HCT116 (cell line): Measurements from ENCODE around the gene SRGAP3. TPM values are rescaled to one million over a fixed set of nuclear protein-coding genes. Genes with fewer than 3 reads are reported as not detected.

Source experiments
- ATAC-seq: fragments of 200-7000 bp; cut with Tn5 transposase; 2 replicates; pipeline ENCODE4 v1.9.1; 2020; ENCODE audit warnings: mild to moderate bottlenecking, moderate library complexity
- BruUV-seq: library from RNA; stranded (reverse); fragments of 400-500 nt; replicated peaks from 2 replicates; lab custom pipeline; 2021; lab: Mats Ljungman, UMichigan
- CTCF ChIA-PET: fragments of 300-600 bp; sonication (Branson Sonifier 250); formaldehyde crosslinking; loops from one replicate; lab custom pipeline; 2021; ENCODE audit warnings: antibody characterized with exemption; lab: Charles Lee
- POLR2A ChIA-PET: fragments of 300-600, 350-600 bp; sonication (Branson Sonifier 250); formaldehyde crosslinking; loops from one replicate; lab custom pipeline; 2021; ENCODE audit warnings: antibody characterized with exemption; lab: Charles Lee
- RAD21 ChIA-PET, 2 experiments: fragments of 300-600 bp; sonication (Branson Sonifier 250); formaldehyde crosslinking; loops; one replicate each; lab custom pipeline; 2023; ENCODE audit warnings: low total read pairs in 2 of 2; ENCODE audit not compliant: uncharacterized antibody in 2 of 2, unreplicated experiment in 2 of 2, low non-redundant PET in 1 of 2; lab: Charles Lee
- DNase-seq: peaks from one replicate; pipeline ENCODE4 v3.0.0-alpha.2; 2010; ENCODE audit warnings: low read depth, low spot score
- H2AFZ ChIP-seq: fragments of 200-600 bp; shearing (Covaris generic), sonication (generic); 2 replicates; pipeline ENCODE4 v1.6.1; 2017; ENCODE audit warnings: low read depth, mixed run types, mixed read lengths, antibody characterized with exemption, low read length; ENCODE audit not compliant: poor library complexity, severe bottlenecking
- H3K27ac ChIP-seq: 2 replicates; pipeline ENCODE4 v1.5.1; 2012; ENCODE audit warnings: low read depth, low read length
- H3K27me3 ChIP-seq: fragments of 200-600 bp; sonication (generic); 2 replicates; pipeline ENCODE4 v1.6.1; 2016; ENCODE audit warnings: mixed run types, low read length, mixed read lengths; ENCODE audit not compliant: insufficient read depth
- H3K36me3 ChIP-seq, 2 experiments: fragments of 200-500 bp in 1 of 2; fragments of 200-600 bp in 1 of 2; sonication (Bioruptor generic) in 1 of 2; sonication (generic) in 1 of 2; 2 replicates each; pipeline versions ENCODE4 v1.5.1 to v1.6.1; 2014 to 2016; ENCODE audit warnings: low read length in 2 of 2, inconsistent platforms in 1 of 2, mixed read lengths in 1 of 2, mixed run types in 1 of 2; ENCODE audit not compliant: insufficient read depth in 2 of 2, control insufficient read depth in 1 of 2
- H3K4me1 ChIP-seq, 2 experiments: fragments of 200-600 bp in 1 of 2; sonication (generic) in 1 of 2; 2 replicates each; pipeline versions ENCODE4 v1.5.1 to v1.6.1; 2012 to 2017; ENCODE audit warnings: low read length in 2 of 2, inconsistent platforms in 1 of 2, mild to moderate bottlenecking in 1 of 2, mixed read lengths in 1 of 2, mixed run types in 1 of 2, moderate library complexity in 1 of 2; ENCODE audit not compliant: insufficient read depth in 2 of 2, control insufficient read depth in 1 of 2
- H3K4me2 ChIP-seq: fragments of 200-600 bp; sonication (generic); 2 replicates; pipeline ENCODE4 v1.6.1; 2017; ENCODE audit warnings: mixed run types, low read length, mixed read lengths
- H3K4me3 ChIP-seq, 2 experiments: fragments of 200-600 bp in 1 of 2; sonication (generic) in 1 of 2; replicated peaks in 1 of 2; 2 replicates each; pipeline ENCODE4 v1.5.1; 2011 to 2016; ENCODE audit warnings: low read length in 2 of 2, control low read depth in 1 of 2, low read depth in 1 of 2, mild to moderate bottlenecking in 1 of 2, mixed read lengths in 1 of 2, mixed run types in 1 of 2
- H3K79me2 ChIP-seq: fragments of 200-600 bp; sonication (generic); 2 replicates; pipeline ENCODE4 v1.6.1; 2017; ENCODE audit warnings: mild to moderate bottlenecking, mixed run types, low read length, moderate library complexity, mixed read lengths; ENCODE audit not compliant: insufficient read depth
- H3K9ac ChIP-seq: fragments of 200-600 bp; sonication (generic); 2 replicates; pipeline ENCODE4 v1.6.1; 2016; ENCODE audit warnings: low read length, mixed read lengths
- H3K9me2 ChIP-seq: fragments of 200-600 bp; sonication (generic), shearing (Covaris generic); 2 replicates; pipeline ENCODE4 v1.6.1; 2017; ENCODE audit warnings: mixed run types, mild to moderate bottlenecking, moderate library complexity; ENCODE audit not compliant: insufficient read depth
- H3K9me3 ChIP-seq, 2 experiments: fragments of 200-500 bp in 1 of 2; fragments of 200-600 bp in 1 of 2; sonication (Bioruptor generic) in 1 of 2; sonication (generic) in 1 of 2; 2 replicates each; pipeline ENCODE4 v1.6.1; 2014 to 2017; ENCODE audit warnings: low read length in 2 of 2, mixed read lengths in 2 of 2, inconsistent platforms in 1 of 2, low read depth in 1 of 2, mild to moderate bottlenecking in 1 of 2, mixed run types in 1 of 2, moderate library complexity in 1 of 2; ENCODE audit not compliant: control insufficient read depth in 1 of 2, insufficient read depth in 1 of 2
- H4K20me1 ChIP-seq: fragments of 200-600 bp; sonication (generic), shearing (Covaris generic); 2 replicates; pipeline ENCODE4 v1.6.1; 2017; ENCODE audit warnings: mixed run types, mild to moderate bottlenecking, moderate library complexity; ENCODE audit not compliant: insufficient read depth
- ATF3 ChIP-seq: IDR thresholded peaks from 2 replicates; pipeline ENCODE4 v1.6.1; 2012
- CTCF ChIP-seq, 3 experiments: fragments of 200-600 bp in 1 of 3; sonication (generic) in 1 of 3; IDR thresholded peaks in 2 of 3; conservative IDR thresholded peaks in 1 of 3; 2 replicates each; pipeline ENCODE4 v1.5.1; 2012 to 2017; ENCODE audit warnings: low read depth in 2 of 3, low read length in 2 of 3, antibody characterized with exemption in 1 of 3, borderline replicate concordance in 1 of 3, control low read depth in 1 of 3, mild to moderate bottlenecking in 1 of 3, mixed read lengths in 1 of 3, mixed run types in 1 of 3, moderate library complexity in 1 of 3; ENCODE audit not compliant: insufficient read depth in 1 of 3
- EGR1 ChIP-seq: IDR thresholded peaks from 2 replicates; pipeline ENCODE4 v1.6.1; 2012; ENCODE audit warnings: low read depth
- ELF1 ChIP-seq: IDR thresholded peaks from 2 replicates; pipeline ENCODE4 v1.6.1; 2012; ENCODE audit warnings: low read depth, borderline replicate concordance
- EZH2 ChIP-seq: fragments of 200-600 bp; sonication (generic); IDR thresholded peaks from 2 replicates; pipeline ENCODE4 v1.6.1; 2017; ENCODE audit warnings: antibody characterized with exemption, mixed run types
- MAX ChIP-seq: IDR thresholded peaks from 2 replicates; pipeline ENCODE4 v1.6.1; 2012
- POLR2AphosphoS5 ChIP-seq: IDR thresholded peaks from 2 replicates; pipeline ENCODE4 v1.6.1; 2011; ENCODE audit warnings: mild to moderate bottlenecking, low read depth, low read length, moderate library complexity
- RAD21 ChIP-seq: IDR thresholded peaks from 2 replicates; pipeline ENCODE4 v1.6.1; 2012; ENCODE audit warnings: low read depth, mild to moderate bottlenecking
- SIN3A ChIP-seq: IDR thresholded peaks from 2 replicates; pipeline ENCODE4 v1.6.1; 2012; ENCODE audit warnings: low read depth
- SP1 ChIP-seq: IDR thresholded peaks from 2 replicates; pipeline ENCODE4 v1.6.1; 2012; ENCODE audit warnings: low read depth
- SRF ChIP-seq: IDR thresholded peaks from 2 replicates; pipeline ENCODE4 v1.6.1; 2012; ENCODE audit warnings: low read depth
- TCF7L2 ChIP-seq: IDR thresholded peaks from 2 replicates; pipeline ENCODE4 v1.7.0; 2011; ENCODE audit warnings: borderline replicate concordance, inconsistent platforms; ENCODE audit not compliant: insufficient read depth, insufficient read length; ENCODE audit errors: extremely low read depth
- YY1 ChIP-seq: IDR thresholded peaks from 2 replicates; pipeline ENCODE4 v1.6.1; 2011; ENCODE audit warnings: low read length, low read depth, moderate library complexity, mild to moderate bottlenecking; ENCODE audit not compliant: insufficient replicate concordance; ENCODE audit errors: extremely low read depth
- ZFX ChIP-seq: fragments of 450-650 bp; IDR thresholded peaks from 2 replicates; pipeline ENCODE4 v1.6.1; 2017
- ZNF274 ChIP-seq: fragments of 200-500 bp; sonication (Bioruptor generic); IDR thresholded peaks from 2 replicates; pipeline ENCODE4 v1.6.1; 2014; ENCODE audit warnings: mild to moderate bottlenecking, low read depth, low read length, inconsistent platforms
- intact Hi-C: fragments of 100-400 bp; cut with micrococcal nuclease; formaldehyde crosslinking; loops from 2 replicates; pipeline ENCODE4 v1.10.0; 2022
- total RNA-seq: library from RNA; stranded (reverse); gene quantifications from one replicate; pipeline ENCODE4 v1.2.1, GENCODE V29; 2021; ENCODE audit not compliant: unreplicated experiment
- TF ChIP-seq, protein P1 (sequence below): IDR thresholded peaks from 2 replicates; pipeline ENCODE4 v1.6.1; 2012; ENCODE audit warnings: low read depth

SRGAP3 gene
- total RNA-seq, 1 experiment from 2014 or later, result 8.3 TPM

GRCh38 chr3:9198899-9199335, 50.5 kb downstream of the SRGAP3 start (continued):
- TF ChIP-seq SIN3A (no peak), TCF7L2 (no peak)
- TF ChIP-seq, protein P1, sequence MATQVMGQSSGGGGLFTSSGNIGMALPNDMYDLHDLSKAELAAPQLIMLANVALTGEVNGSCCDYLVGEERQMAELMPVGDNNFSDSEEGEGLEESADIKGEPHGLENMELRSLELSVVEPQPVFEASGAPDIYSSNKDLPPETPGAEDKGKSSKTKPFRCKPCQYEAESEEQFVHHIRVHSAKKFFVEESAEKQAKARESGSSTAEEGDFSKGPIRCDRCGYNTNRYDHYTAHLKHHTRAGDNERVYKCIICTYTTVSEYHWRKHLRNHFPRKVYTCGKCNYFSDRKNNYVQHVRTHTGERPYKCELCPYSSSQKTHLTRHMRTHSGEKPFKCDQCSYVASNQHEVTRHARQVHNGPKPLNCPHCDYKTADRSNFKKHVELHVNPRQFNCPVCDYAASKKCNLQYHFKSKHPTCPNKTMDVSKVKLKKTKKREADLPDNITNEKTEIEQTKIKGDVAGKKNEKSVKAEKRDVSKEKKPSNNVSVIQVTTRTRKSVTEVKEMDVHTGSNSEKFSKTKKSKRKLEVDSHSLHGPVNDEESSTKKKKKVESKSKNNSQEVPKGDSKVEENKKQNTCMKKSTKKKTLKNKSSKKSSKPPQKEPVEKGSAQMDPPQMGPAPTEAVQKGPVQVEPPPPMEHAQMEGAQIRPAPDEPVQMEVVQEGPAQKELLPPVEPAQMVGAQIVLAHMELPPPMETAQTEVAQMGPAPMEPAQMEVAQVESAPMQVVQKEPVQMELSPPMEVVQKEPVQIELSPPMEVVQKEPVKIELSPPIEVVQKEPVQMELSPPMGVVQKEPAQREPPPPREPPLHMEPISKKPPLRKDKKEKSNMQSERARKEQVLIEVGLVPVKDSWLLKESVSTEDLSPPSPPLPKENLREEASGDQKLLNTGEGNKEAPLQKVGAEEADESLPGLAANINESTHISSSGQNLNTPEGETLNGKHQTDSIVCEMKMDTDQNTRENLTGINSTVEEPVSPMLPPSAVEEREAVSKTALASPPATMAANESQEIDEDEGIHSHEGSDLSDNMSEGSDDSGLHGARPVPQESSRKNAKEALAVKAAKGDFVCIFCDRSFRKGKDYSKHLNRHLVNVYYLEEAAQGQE, result no peak

DNA sequence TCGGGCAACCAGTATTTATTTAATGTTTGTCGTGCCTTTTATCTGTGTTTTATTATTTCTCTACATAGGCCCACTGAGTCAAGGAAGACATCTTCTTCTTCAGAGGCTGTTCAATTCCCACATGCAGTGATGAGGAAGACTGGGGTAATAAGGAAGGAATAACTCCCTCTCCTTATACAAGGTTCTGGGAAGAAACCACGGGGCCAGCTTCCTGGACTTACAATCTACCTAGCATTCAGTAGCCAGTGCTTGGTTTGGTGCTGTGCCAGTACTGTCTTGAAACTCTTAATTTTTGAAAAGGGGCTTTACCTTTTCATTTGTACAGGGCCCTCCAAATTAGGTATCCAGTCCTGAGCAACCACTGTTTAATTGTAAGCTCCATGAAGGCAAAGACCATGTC, 51.2 kb downstream of the SRGAP3 start:
- no peak for ATAC-seq
- no peak for TF ChIP-seq ATF3
- no peak for TF ChIP-seq TCF7L2
- no peak for TF ChIP-seq ELF1
- TF ChIP-seq SRF, result no peak
- no peak for TF ChIP-seq CTCF (IDR thresholded peaks at IDR 0.05 in 2 of 3, conservative IDR thresholded peaks at IDR 0.05 in 1 of 3; ENCODE audit: borderline replicate concordance in 1 of 3, insufficient read depth in 1 of 3, low read depth in 2 of 3, low read length in 2 of 3)
- no peak for TF ChIP-seq EZH2
- no peak for TF ChIP-seq POLR2AphosphoS5
- TF ChIP-seq SIN3A, result no peak
- TF ChIP-seq SP1, result no peak
- TF ChIP-seq YY1, result no peak
- TF ChIP-seq MAX, result no peak
- TF ChIP-seq, protein P1, result no peak
- no peak for TF ChIP-seq RAD21
- no peak for TF ChIP-seq EGR1
- no peak for TF ChIP-seq ZFX
- no peak for TF ChIP-seq ZNF274

More for the DNA sequence above, 51.2 kb downstream of the SRGAP3 start:
- no peak overlapping the region for H2AFZ ChIP-seq
- no peak for DNase-seq
- no peak overlapping the region for H3K27ac ChIP-seq
- H3K4me1 ChIP-seq, result no peaks in the 10 kb centered on the region
- H3K9me3 ChIP-seq, result no peaks in the 10 kb centered on the region
- H3K79me2 ChIP-seq, result no peaks in the 10 kb centered on the region
- H3K9me2 ChIP-seq, result no peaks in the 10 kb centered on the region
- H4K20me1 ChIP-seq, result no peaks in the 10 kb centered on the region
- H3K4me3 ChIP-seq, result no peak overlapping the region
- H3K4me2 ChIP-seq, result no peak overlapping the region
- CTCF ChIA-PET, result no interaction called here
- H3K9ac ChIP-seq, result no peak overlapping the region
- no peaks in the 10 kb centered on the region for H3K36me3 ChIP-seq
- BruUV-seq, result no TSS peak
- RAD21 ChIA-PET, result no interaction called here
- H3K27me3 ChIP-seq, result no peaks in the 10 kb centered on the region
- intact Hi-C loops, result no loop called here
- POLR2A ChIA-PET, result no interaction called here
